Neuronal stem cell (in vitro differentiated cells): ENCODE data around the gene SLC6A3.
A peak's percentile ranks its signal among the peaks of the same experiment; 100 is the strongest.

Source experiments
- DNase-seq: peaks from one replicate; pipeline ENCODE4 v3.0.0-alpha.2; 2013; ENCODE audit warnings: low spot score
- H2AFZ ChIP-seq: one replicate; pipeline ENCODE4 v1.6.1; 2013; ENCODE audit warnings: mild to moderate bottlenecking, low read length, inconsistent platforms
- H2AK5ac ChIP-seq: 2 replicates; pipeline ENCODE4 v1.6.1; 2013; ENCODE audit warnings: low read depth, mild to moderate bottlenecking, inconsistent platforms, low read length, moderate library complexity, mixed read lengths
- H2BK120ac ChIP-seq: 2 replicates; pipeline ENCODE4 v1.6.1; 2013; ENCODE audit warnings: low read depth, mild to moderate bottlenecking, inconsistent platforms, low read length, moderate library complexity, mixed read lengths
- H2BK12ac ChIP-seq: one replicate; pipeline ENCODE4 v1.6.1; 2013; ENCODE audit warnings: low read length, inconsistent platforms
- H2BK15ac ChIP-seq: 2 replicates; pipeline ENCODE4 v1.6.1; 2013; ENCODE audit warnings: mild to moderate bottlenecking, low read length, inconsistent platforms, mixed read lengths
- H2BK5ac ChIP-seq: one replicate; pipeline ENCODE4 v1.6.1; 2013; ENCODE audit warnings: inconsistent platforms, mild to moderate bottlenecking, low read length, moderate library complexity
- H3K14ac ChIP-seq: one replicate; pipeline ENCODE4 v1.6.1; 2013; ENCODE audit warnings: low read length, inconsistent platforms
- H3K18ac ChIP-seq: 2 replicates; pipeline ENCODE4 v1.6.1; 2013; ENCODE audit warnings: low read length, inconsistent platforms
- H3K23ac ChIP-seq: 2 replicates; pipeline ENCODE4 v1.6.1; 2013; ENCODE audit warnings: low read depth, mild to moderate bottlenecking, mixed read lengths, low read length, inconsistent platforms; ENCODE audit not compliant: poor library complexity
- H3K27ac ChIP-seq: replicated peaks from 3 replicates; pipeline ENCODE4 v1.5.1; 2013; ENCODE audit warnings: low read length, inconsistent platforms
- H3K27me3 ChIP-seq, 3 experiments: 2 replicates each; pipeline ENCODE4 v1.6.1; 2013; ENCODE audit warnings: low read length in 3 of 3, mild to moderate bottlenecking in 2 of 3, inconsistent platforms in 1 of 3, low read depth in 1 of 3, mixed read lengths in 1 of 3, moderate library complexity in 1 of 3; ENCODE audit not compliant: control insufficient read depth in 3 of 3, insufficient read depth in 3 of 3
- H3K36me3 ChIP-seq, 2 donors: replicated peaks in 1 of 2; 2 replicates each; pipeline ENCODE4 v1.6.1; 2013; ENCODE audit warnings: low read length in 2 of 2; ENCODE audit not compliant: control insufficient read depth in 2 of 2, insufficient read depth in 2 of 2
- H3K4ac ChIP-seq: 2 replicates; pipeline ENCODE4 v1.6.1; 2013; ENCODE audit warnings: inconsistent platforms, mild to moderate bottlenecking, low read length, moderate library complexity
- H3K4me1 ChIP-seq, 2 donors: 1 replicate in 1 of 2; 2 replicates in 1 of 2; pipeline ENCODE4 v1.6.1; 2013; ENCODE audit warnings: low read length in 2 of 2, low read depth in 1 of 2; ENCODE audit not compliant: control insufficient read depth in 2 of 2, insufficient read depth in 1 of 2
- H3K4me2 ChIP-seq: one replicate; pipeline ENCODE4 v1.6.1; 2013; ENCODE audit warnings: mild to moderate bottlenecking, low read length, inconsistent platforms; ENCODE audit not compliant: insufficient read depth, poor library complexity, severe bottlenecking
- H3K4me3 ChIP-seq, 2 donors: 2 replicates each; pipeline ENCODE4 v1.5.1; 2013; ENCODE audit warnings: low read length in 2 of 2, mild to moderate bottlenecking in 2 of 2, inconsistent platforms in 1 of 2, moderate library complexity in 1 of 2
- H3K79me1 ChIP-seq: one replicate; pipeline ENCODE4 v1.6.1; 2013; ENCODE audit warnings: low read depth, mild to moderate bottlenecking, inconsistent platforms, low read length, moderate library complexity
- H3K9ac ChIP-seq: one replicate; pipeline ENCODE4 v1.6.1; 2013; ENCODE audit warnings: mild to moderate bottlenecking, low read depth, low read length, inconsistent platforms; ENCODE audit not compliant: poor library complexity
- H3K9me3 ChIP-seq, 2 donors: replicated peaks in 1 of 2; 2 replicates each; pipeline versions ENCODE3 to v1.6.1; 2013; ENCODE audit warnings: low read length in 2 of 2, mild to moderate bottlenecking in 2 of 2, inconsistent platforms in 1 of 2, low read depth in 1 of 2, mixed read lengths in 1 of 2, moderate library complexity in 1 of 2; ENCODE audit not compliant: control insufficient read depth in 2 of 2, insufficient read depth in 1 of 2
- H4K8ac ChIP-seq: one replicate; pipeline ENCODE4 v1.6.1; 2013; ENCODE audit warnings: low read depth, mild to moderate bottlenecking, inconsistent platforms, low read length, moderate library complexity
- H4K91ac ChIP-seq: one replicate; pipeline ENCODE4 v1.6.1; 2013; ENCODE audit warnings: low read length, low read depth, mild to moderate bottlenecking, inconsistent platforms; ENCODE audit not compliant: poor library complexity
- WGBS, 2 donors: extraction: QIAGEN DNeasy Blood & Tissue Kit; methylation state at CpG; one replicate each; pipeline ENCODE4 v1.1.7; 2013; ENCODE audit warnings: missing lambda C conversion rate in 2 of 2, mixed read lengths in 1 of 2; ENCODE audit not compliant: insufficient read length in 2 of 2, insufficient replicate concordance in 1 of 2; ENCODE audit errors: extremely low coverage in 2 of 2; 5-methylcytosine and 5-hydroxymethylcytosine counted together

The SLC6A3 gene

GRCh38 chr5:1396293-1396816 is 48.9 kb downstream of the SLC6A3 start:
- peaks cover 0 to 52% (median 0%) of the 10 kb centered on the region in 3 experiments for H3K27me3 ChIP-seq
- WGBS, 2 donors, result no CpG with 5 or more reads among the region's 18 CpGs

GRCh38 chr5:1394881-1395860 is 50.1 kb downstream of the SLC6A3 start:
- Histone ChIP-seq H3K4me1 (no peaks in the 10 kb centered on the region), H2AK5ac (no peak overlapping the region), H3K18ac (no peak overlapping the region), H3K27ac (no peak overlapping the region), H3K4me3 (no peak overlapping the region), H3K9ac (no peak overlapping the region), H2BK15ac (no peak overlapping the region), H2AFZ (no peak overlapping the region), H3K9me3 (peaks cover 0 to 7% of the 10 kb centered on the region in 2 donors), H2BK120ac (no peak overlapping the region), H2BK5ac (peak overlapping the region; percentile 94), H3K27me3 (peaks cover 0 to 51% (median 0%) of the 10 kb centered on the region in 3 experiments), H2BK12ac (no peak overlapping the region), H3K23ac (no peak overlapping the region), H3K14ac (peak overlapping the region; percentile 47), H4K91ac (no peak overlapping the region), H3K79me1 (peaks cover under 1% of the 10 kb centered on the region), H3K4ac (peak overlapping the region; percentile 46), H3K4me2 (no peak overlapping the region), H3K36me3 (no peaks in the 10 kb centered on the region), H4K8ac (no peak overlapping the region)
- no peak for DNase-seq
- WGBS, 2 donors, result no CpG with 5 or more reads among the region's 32 CpGs

More at GRCh38 chr5:1396293-1396816, 48.9 kb downstream of the SLC6A3 start:
- H3K18ac ChIP-seq, result no peak overlapping the region
- peaks cover 0 to 7% of the 10 kb centered on the region in 2 donors for H3K9me3 ChIP-seq
- no peak overlapping the region for H2BK12ac ChIP-seq
- no peak overlapping the region for H2BK120ac ChIP-seq
- H3K4me3 ChIP-seq, result no peak overlapping the region
- H4K91ac ChIP-seq, result no peak overlapping the region
- no peaks in the 10 kb centered on the region for H3K4me1 ChIP-seq
- H2BK5ac ChIP-seq, result no peak overlapping the region
- no peak overlapping the region for H3K4ac ChIP-seq
- H3K27ac ChIP-seq, result no peak overlapping the region
- H3K4me2 ChIP-seq, result no peak overlapping the region
- H2AK5ac ChIP-seq, result no peak overlapping the region
- DNase-seq, result no peak
- no peak overlapping the region for H3K23ac ChIP-seq
- H3K36me3 ChIP-seq, result no peaks in the 10 kb centered on the region
- H3K79me1 ChIP-seq, result peaks cover 2% of the 10 kb centered on the region
- no peak overlapping the region for H4K8ac ChIP-seq
- H3K9ac ChIP-seq, result no peak overlapping the region
- H2BK15ac ChIP-seq, result no peak overlapping the region
- H2AFZ ChIP-seq, result no peak overlapping the region
- no peak overlapping the region for H3K14ac ChIP-seq

DNA sequence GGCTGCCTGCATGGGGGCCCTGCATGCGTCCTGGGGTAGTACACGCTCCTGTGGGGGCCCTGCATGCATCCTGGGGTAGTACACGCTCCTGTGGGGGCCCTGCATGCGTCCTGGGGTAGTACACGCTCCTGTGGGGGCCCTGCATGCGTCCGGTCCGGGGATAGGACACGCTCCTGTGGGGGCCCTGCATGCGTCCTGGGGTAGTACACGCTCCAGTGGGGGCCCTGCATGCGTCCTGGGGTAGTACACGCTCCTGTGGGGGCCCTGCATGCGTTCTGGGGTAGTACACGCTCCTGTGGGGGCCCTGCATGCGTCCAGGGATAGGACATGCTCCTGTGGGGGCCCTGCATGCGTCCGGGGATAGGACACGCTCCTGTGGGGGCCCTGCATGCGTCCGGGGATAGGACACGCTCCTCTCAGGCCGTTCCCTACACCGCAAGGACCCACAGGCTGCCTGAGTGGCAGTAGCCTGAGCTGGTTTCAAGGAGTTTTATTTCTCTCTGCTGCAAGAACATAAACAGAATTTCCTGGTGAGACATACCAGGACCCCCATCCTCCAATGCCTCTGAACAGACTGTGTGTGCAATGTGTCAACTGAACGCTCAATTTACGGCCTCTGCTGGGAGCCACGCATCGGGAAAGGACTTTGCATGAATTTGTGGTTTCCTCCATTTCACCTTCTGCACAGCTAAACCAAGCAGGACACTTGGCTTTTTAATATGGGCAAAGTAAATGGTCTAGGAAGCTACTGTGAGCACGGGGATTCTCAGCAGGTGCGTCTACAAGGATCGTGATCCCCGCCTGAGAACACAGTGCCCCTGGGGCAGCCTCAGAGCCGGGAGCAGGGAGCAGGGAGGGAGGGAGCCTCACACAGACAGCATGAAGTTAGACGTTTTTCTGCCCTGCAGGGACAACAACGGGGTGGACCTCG is 51.4 kb downstream of the SLC6A3 start:
- H3K27ac ChIP-seq, result no peak overlapping the region
- H2BK5ac ChIP-seq, result peak overlapping the region; percentile 94
- H4K8ac ChIP-seq, result no peak overlapping the region
- H3K14ac ChIP-seq, result peak overlapping the region; percentile 21
- no peak overlapping the region for H4K91ac ChIP-seq
- H2AFZ ChIP-seq, result no peak overlapping the region
- peak overlapping the region; percentile 4 for H3K4me2 ChIP-seq
- peaks cover 0 to 58% (median 2%) of the 10 kb centered on the region in 3 experiments for H3K27me3 ChIP-seq
- peak overlapping the region; percentile 28 for H3K18ac ChIP-seq
- H2BK120ac ChIP-seq, result no peak overlapping the region
- no peak overlapping the region for H3K4me3 ChIP-seq
- H3K36me3 ChIP-seq, result no peaks in the 10 kb centered on the region
- H2BK12ac ChIP-seq, result no peak overlapping the region
- DNase-seq, result no peak
- peak overlapping the region; percentile 3 for H2AK5ac ChIP-seq
- no peak overlapping the region for H3K9ac ChIP-seq
- H3K79me1 ChIP-seq, result no peaks in the 10 kb centered on the region
- no peaks in the 10 kb centered on the region for H3K4me1 ChIP-seq
- WGBS, 2 donors, result no CpG with 5 or more reads among the region's 36 CpGs
- no peak overlapping the region for H2BK15ac ChIP-seq
- peaks cover 0 to 3% of the 10 kb centered on the region in 2 donors for H3K9me3 ChIP-seq
- no peak overlapping the region for H3K4ac ChIP-seq
- peak overlapping the region; percentile 80 for H3K23ac ChIP-seq
